HG02610 (cell line): ENCODE measurements around the gene RAB20.
"Not testable (repeated sequence)": the region's sequence is repeated elsewhere in the genome, so short reads cannot be mapped to it uniquely, and the experiment has no call there.

Experiments used
- ATAC-seq: cut with Tn5 transposase; IDR thresholded peaks from one replicate; pipeline ENCODE4 v1.9.1; 2021; ENCODE audit warnings: mild to moderate bottlenecking, moderate library complexity; ENCODE audit not compliant: unreplicated experiment

Gene RAB20

DNA sequence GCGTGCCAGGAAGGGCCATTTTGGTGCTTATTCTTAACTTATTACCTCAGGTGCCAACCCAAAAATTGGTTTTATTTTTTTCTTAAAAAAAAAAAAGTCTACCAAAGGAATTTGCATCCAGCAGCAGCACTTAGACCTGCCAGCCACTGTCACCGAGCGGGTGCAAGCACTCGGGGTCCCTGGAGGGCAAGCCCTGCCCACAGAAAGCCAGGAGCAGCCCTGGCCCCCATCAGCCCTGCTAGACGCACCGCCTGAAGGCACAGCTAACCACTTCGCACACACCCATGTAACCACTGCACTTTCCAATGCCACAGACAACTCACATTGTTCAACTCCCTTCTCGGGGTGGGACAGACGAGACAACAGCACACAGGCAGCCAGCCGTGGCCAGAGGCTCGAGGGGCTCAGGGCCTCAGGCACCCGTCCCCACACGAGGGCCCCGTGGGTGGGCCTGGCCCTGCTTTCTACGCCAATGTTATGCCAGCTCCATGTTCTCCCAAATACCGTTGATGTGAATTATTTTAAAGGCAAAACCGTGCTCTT is 49.3 kb downstream of the RAB20 start:
- ATAC-seq, result no peak

GRCh38 chr13:110511509-110512181 is 49.9 kb downstream of the RAB20 start:
- no peak for ATAC-seq

DNA sequence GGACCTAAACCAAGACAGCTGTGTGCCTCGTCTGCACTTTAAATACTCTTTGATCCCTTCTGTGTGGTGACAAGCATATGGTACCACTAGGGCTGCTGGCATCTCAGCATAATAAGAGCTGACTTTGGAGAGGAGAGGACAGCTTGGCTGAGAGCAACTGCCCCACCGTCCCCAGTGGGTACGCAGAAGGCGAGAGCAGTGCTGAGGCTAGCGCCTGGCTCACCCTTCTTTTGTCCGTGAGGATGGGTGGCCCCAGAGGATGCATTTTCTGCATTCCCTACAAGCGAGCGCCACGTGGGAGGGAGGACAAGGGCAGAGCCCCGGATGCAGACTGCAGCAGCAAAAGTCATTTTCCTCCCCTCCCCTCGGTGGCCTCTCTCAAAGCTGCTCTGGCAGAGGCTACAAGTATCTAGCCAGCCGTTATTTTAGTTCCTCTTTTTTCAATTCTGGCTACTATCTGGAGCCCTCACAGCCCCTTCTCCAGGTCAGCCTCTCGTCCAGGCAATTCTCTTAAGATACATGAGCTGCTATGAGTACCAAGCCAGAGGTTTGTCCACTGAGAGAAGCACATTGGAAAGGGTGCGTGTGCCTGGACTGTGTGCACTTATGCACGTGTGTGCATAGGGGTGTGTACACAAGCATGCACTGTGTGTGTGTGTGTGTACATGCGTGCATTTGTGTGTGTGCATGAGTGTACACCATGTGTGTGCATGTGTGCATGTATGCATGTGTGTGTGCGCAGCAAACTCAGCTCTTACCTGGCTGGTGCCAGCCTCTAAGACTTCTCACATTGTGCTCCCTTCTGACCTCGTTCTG is 51.3 kb downstream of the RAB20 start:
- ATAC-seq, result no peak

DNA sequence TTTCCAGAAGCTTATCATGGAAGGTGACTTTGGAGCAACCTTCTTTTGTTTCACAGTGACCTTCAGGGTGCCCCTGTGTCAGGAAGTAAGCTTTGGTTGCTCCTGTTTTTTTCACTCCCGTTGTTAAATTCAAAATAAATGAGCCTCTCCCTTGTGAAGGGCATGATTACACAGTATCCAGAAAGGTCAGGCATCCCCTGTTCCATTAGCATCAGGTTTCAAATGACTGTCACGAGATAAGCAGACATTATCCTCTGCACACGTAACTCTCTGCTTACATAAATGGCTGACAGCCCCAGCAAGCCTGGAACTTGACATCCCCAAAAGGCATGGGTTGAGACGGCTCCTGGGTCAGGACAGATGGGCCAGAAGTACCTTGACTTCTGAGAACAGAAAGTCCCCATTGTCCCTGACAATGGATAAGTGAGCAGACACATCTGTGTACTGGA is 52.0 kb downstream of the RAB20 start:
- no peak for ATAC-seq

DNA sequence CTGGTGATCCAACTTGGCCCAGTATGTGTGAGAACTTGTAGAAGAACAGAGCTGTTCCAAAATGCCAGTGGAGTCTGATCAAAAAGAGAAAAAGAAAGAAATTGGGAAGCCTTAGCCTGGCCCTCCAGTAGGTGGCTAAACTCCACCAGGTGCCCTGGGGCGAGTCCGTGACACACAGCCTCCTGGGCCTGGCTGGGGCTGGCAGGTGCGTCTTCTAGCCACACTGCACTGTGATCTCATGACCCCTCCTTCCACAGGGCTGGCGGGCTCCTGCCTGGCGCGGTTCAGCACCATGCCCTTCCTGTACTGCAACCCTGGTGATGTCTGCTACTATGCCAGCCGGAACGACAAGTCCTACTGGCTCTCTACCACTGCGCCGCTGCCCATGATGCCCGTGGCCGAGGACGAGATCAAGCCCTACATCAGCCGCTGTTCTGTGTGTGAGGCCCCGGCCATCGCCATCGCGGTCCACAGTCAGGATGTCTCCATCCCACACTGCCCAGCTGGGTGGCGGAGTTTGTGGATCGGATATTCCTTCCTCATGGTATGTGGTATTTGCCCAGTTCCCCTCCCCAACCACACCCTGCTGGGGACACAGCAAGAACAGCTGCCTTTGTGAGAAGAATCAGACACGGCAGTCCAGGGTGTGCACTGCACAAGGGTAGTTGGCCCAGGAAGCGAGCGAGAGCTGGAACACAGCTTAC is 53.7 kb downstream of the RAB20 start:
- ATAC-seq, result no peak

DNA sequence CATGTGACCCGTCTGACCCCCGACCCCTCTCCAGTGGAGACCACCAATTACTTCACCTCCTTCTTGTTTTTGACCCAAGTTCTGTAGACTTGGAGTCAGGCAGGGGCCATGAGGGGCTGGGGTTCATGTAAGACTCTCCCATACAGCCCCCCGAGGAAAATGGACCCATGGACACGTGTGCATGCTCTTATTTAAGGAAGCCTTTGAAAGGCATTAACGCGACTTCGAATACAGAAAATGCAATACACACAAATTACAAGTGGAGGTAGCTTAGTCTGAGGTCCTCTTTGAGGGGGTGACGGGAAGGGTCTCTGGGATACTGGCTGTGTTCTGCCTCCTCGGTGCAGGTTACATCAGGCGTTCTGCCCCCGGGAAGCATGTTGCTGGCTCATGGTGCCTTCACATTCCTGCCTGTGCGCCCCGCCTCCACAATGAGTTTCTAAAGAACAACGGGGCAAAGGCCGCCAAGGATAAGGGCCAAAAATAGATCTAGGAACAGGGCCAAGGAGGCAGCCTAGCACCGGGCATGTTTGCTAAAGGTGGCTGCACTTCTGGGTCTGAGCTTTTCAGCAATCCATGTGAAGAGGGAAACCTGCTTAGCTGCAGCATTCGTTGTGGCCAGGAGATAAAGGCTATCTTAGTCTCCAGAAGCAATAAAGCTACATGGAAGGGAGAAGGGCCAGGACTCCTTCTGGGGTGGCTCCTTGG is 54.5 kb downstream of the RAB20 start:
- no peak for ATAC-seq

GRCh38 chr13:110506396-110506795 is 55.1 kb downstream of the RAB20 start:
- no peak for ATAC-seq

GRCh38 chr13:110505594-110505993 is 55.9 kb downstream of the RAB20 start:
- no peak for ATAC-seq

- no peak for ATAC-seq
Observed at GRCh38 chr13:110503979-110504499, 57.5 kb downstream of the RAB20 start.

- no peak for ATAC-seq
Observed at GRCh38 chr13:110503037-110503901, 58.3 kb downstream of the RAB20 start.

GRCh38 chr13:110501188-110501587 is 60.3 kb downstream of the RAB20 start:
- ATAC-seq, result no peak

DNA sequence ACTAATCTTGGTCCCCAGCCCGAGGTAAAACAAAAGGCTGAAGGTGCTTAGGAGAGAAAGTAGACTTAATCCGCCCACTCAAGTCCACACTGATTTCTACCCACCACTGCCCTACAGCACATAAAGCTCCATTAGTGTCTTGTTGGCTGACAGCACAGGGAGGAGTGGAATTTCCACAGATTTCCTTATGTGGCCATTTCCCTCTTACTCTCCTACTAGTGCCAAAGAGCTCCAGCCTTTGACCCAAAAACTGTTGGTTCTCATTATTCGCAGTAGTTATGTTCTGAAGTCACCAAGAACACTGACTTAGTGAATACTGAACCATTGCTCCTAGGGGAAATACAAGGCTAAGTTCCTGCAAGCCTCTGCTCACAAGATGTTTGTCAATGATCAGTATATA is 61.2 kb downstream of the RAB20 start:
- no peak for ATAC-seq

DNA sequence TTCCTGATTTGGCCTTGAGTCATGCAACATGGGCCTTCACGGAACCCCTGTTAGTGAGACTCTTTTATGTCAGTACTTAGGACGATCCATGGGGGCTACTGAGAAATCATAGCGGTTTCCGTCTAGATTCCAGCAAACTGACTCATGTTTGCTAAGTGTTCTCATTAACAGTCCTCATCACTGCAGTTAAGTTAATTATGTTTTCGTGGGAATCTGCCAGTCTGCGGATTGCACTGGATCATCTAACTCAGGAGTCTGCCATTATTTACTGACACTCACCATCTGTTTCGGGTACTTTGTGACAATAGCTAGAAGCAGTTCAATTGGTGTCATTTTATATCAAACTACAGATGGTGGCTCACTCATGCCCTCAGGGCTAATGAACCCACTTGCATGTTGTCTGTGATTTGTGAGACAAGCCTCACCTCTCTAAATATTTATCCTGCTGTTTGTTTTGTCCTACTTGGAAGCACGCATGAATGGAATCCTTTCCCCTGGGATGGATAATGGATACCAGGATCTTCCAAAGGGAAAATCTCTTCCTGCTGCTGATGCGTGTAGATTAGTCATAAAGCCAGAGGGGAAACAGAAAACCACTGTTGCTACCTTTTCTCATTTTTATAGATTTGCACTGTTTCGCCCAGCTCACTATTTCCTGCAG is 61.8 kb downstream of the RAB20 start:
- no peak for ATAC-seq

DNA sequence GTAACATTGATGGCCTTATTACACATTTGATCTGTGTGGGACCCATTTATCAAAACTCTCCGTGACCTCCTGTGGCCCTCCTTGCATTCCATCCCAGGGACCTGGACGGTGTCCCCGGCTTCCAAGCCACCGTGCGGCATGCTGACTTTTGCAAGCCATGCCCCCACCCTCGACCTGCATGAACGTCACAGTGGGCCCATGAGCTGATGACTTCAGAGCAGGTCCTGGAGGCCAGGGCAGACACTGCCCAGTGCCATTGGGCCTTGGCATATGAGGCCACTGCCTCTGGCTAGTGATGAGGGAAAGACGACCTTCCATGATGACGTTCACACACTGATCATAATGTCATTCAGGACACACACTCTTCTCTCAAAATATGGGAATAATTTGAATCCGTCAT is 62.8 kb downstream of the RAB20 start:
- no peak for ATAC-seq

GRCh38 chr13:110498327-110498726 is 63.2 kb downstream of the RAB20 start:
- ATAC-seq, result no peak

DNA sequence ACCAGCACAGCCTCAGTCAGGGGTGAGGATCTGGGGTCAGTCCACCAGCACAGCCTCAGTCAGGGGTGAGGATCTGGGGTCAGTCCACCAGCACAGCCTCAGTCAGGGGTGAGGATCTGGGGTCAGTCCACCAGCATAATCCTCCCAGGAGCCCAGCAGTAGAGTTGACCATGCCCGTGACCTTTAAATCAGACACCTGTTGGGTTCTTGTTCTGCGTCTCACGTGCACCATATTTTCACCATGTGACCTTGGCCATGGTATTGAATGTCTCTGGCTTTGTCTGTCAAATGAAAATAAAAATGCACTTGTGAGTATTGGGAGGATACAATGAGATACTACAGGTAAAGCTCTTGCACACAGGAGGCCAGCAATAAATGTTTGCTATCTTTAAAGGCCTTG is 63.6 kb downstream of the RAB20 start:
- ATAC-seq, result not testable (repeated sequence)

GRCh38 chr13:110497003-110497402 is 64.5 kb downstream of the RAB20 start:
- ATAC-seq, result no peak

DNA sequence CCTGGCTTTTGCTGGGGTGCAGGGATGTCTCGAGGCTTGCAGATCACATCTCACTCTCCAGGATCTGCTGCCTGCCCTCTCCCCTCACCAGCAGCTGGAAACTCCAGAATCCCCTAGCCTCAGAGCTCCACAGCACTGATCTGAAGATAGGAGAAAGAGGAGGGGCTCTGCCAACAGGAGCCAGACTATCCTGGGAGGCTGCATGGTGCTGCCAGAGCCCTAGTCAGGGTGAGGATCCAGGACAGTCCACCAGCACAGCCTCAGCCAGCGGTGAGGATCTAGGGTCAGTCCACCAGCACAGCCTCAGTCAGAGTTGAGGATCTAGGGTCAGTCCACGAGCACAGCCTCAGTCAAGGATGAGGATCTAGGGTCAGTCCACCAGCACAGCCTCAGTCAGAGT is 65.2 kb downstream of the RAB20 start:
- ATAC-seq, result no peak

GRCh38 chr13:110495881-110496280 is 65.6 kb downstream of the RAB20 start:
- ATAC-seq, result no peak
